Immature natural killer cell (primary cell): ENCODE measurements around the gene CHD9. TPM values are rescaled to one million over a fixed set of nuclear protein-coding genes. Genes with fewer than 3 reads are reported as not detected.
"Not testable (repeated sequence)": the region's sequence is repeated elsewhere in the genome, so short reads cannot be mapped to it uniquely, and the experiment has no call there.

ENCODE experiments used
- DNase-seq, 3 donors: peaks; one replicate each; pipeline ENCODE4 v3.0.0; 2022; ENCODE audit warnings: mixed read lengths in 1 of 3
- H3K27ac Mint-ChIP-seq, 6 donors: one replicate each; pipeline ENCODE4 v1.8.0; 2020; ENCODE audit warnings: mixed read lengths in 6 of 6, mild to moderate bottlenecking in 5 of 6, inconsistent platforms in 4 of 6, moderate library complexity in 3 of 6
- H3K27me3 Mint-ChIP-seq, 3 donors: one replicate each; pipeline ENCODE4 v1.8.0; 2020 to 2021; ENCODE audit warnings: low read depth in 3 of 3, mild to moderate bottlenecking in 3 of 3, mixed read lengths in 3 of 3, moderate library complexity in 3 of 3, inconsistent platforms in 1 of 3
- H3K36me3 Mint-ChIP-seq, 3 donors: one replicate each; pipeline ENCODE4 v1.8.0; 2020; ENCODE audit warnings: mixed read lengths in 3 of 3, inconsistent platforms in 2 of 3, mild to moderate bottlenecking in 2 of 3
- H3K4me1 Mint-ChIP-seq, 2 donors: one replicate each; pipeline ENCODE4 v1.8.0; 2020; ENCODE audit warnings: inconsistent platforms in 2 of 2, mild to moderate bottlenecking in 2 of 2, mixed read lengths in 2 of 2, moderate library complexity in 1 of 2
- H3K4me3 Mint-ChIP-seq, 5 donors: one replicate each; pipeline ENCODE4 v1.8.0; 2020; ENCODE audit warnings: mild to moderate bottlenecking in 5 of 5, mixed read lengths in 5 of 5, inconsistent platforms in 3 of 5, moderate library complexity in 3 of 5
- H3K9me3 Mint-ChIP-seq, 6 donors: one replicate each; pipeline ENCODE4 v1.8.0; 2020; ENCODE audit warnings: mild to moderate bottlenecking in 6 of 6, mixed read lengths in 6 of 6, inconsistent platforms in 4 of 6, moderate library complexity in 3 of 6
- polyA plus RNA-seq, 3 donors: library from polyadenylated mRNA; unstranded; fragments of 300-500 nt; fragmentation: Illumina TruSeq; gene quantifications; one replicate each; pipeline ENCODE4 v1.2.3, GENCODE V29; 2021

CHD9 gene
- polyA plus RNA-seq, 3 donors from 2014 or later = 47.1 to 68.6 (median 48.5) TPM

- peaks cover 10 to 20% (median 14%) of the 10 kb centered on the region in 3 donors for H3K36me3 Mint-ChIP-seq
- H3K4me3 Mint-ChIP-seq = no peak overlapping the region
- no peaks in the 10 kb centered on the region for H3K27me3 Mint-ChIP-seq
- no peak overlapping the region for H3K27ac Mint-ChIP-seq
- peaks cover 0 to 11% of the 10 kb centered on the region in 2 donors for H3K4me1 Mint-ChIP-seq
- no peak for DNase-seq
- no peaks in the 10 kb centered on the region for H3K9me3 Mint-ChIP-seq
Observed at GRCh38 chr16:53153130-53153529, 98.3 kb downstream of the CHD9 start.

- no peaks in the 10 kb centered on the region for H3K4me1 Mint-ChIP-seq
- peaks cover 10 to 20% (median 14%) of the 10 kb centered on the region in 3 donors for H3K36me3 Mint-ChIP-seq
- no peaks in the 10 kb centered on the region for H3K9me3 Mint-ChIP-seq
- no peak overlapping the region for H3K4me3 Mint-ChIP-seq
- H3K27me3 Mint-ChIP-seq = no peaks in the 10 kb centered on the region
- no peak for DNase-seq
- H3K27ac Mint-ChIP-seq = no peak overlapping the region
Observed at GRCh38 chr16:53154513-53154912, 99.7 kb downstream of the CHD9 start.

- DNase-seq = no peak
- Mint-ChIP-seq H3K4me3 (no peak overlapping the region), H3K27ac (no peak overlapping the region), H3K4me1 (peaks cover 2 to 5% of the 10 kb centered on the region in 2 donors), H3K36me3 (peaks cover 10 to 20% (median 14%) of the 10 kb centered on the region in 3 donors), H3K9me3 (no peaks in the 10 kb centered on the region), H3K27me3 (no peaks in the 10 kb centered on the region)
Observed at GRCh38 chr16:53156516-53156915, 101.7 kb downstream of the CHD9 start.

- Mint-ChIP-seq H3K9me3 (no peaks in the 10 kb centered on the region), H3K27ac (no peak overlapping the region), H3K4me3 (no peak overlapping the region), H3K36me3 (peaks cover 10 to 26% (median 18%) of the 10 kb centered on the region in 3 donors), H3K27me3 (no peaks in the 10 kb centered on the region), H3K4me1 (peaks cover 2 to 5% of the 10 kb centered on the region in 2 donors)
- DNase-seq = peak; percentile 42 to 59 (median 50)
Observed at GRCh38 chr16:53159781-53160436, 105.1 kb downstream of the CHD9 start.

GRCh38 chr16:53166099-53166498, 111.3 kb downstream of the CHD9 start:
- no peaks in the 10 kb centered on the region for H3K27me3 Mint-ChIP-seq
- H3K4me1 Mint-ChIP-seq = no peaks in the 10 kb centered on the region
- no peaks in the 10 kb centered on the region for H3K9me3 Mint-ChIP-seq
- H3K27ac Mint-ChIP-seq = no peak overlapping the region
- no peak overlapping the region for H3K4me3 Mint-ChIP-seq
- peaks cover 0 to 6% (median 4%) of the 10 kb centered on the region in 3 donors for H3K36me3 Mint-ChIP-seq
- no peak for DNase-seq

- no peaks in the 10 kb centered on the region for H3K36me3 Mint-ChIP-seq
- H3K9me3 Mint-ChIP-seq = no peaks in the 10 kb centered on the region
- DNase-seq = no peak
- no peak overlapping the region for H3K4me3 Mint-ChIP-seq
- H3K27me3 Mint-ChIP-seq = no peaks in the 10 kb centered on the region
- peaks cover 2 to 7% of the 10 kb centered on the region in 2 donors for H3K4me1 Mint-ChIP-seq
- H3K27ac Mint-ChIP-seq = no peak overlapping the region
Observed at GRCh38 chr16:53168744-53169143, 114.0 kb downstream of the CHD9 start.

GRCh38 chr16:53172517-53172916, 117.7 kb downstream of the CHD9 start:
- Mint-ChIP-seq H3K27me3 (no peaks in the 10 kb centered on the region), H3K4me3 (no peak overlapping the region), H3K36me3 (no peaks in the 10 kb centered on the region), H3K4me1 (peaks cover 4 to 12% of the 10 kb centered on the region in 2 donors), H3K9me3 (no peaks in the 10 kb centered on the region), H3K27ac (no peak overlapping the region)
- DNase-seq = no peak

GRCh38 chr16:53175118-53175517, 120.3 kb downstream of the CHD9 start:
- Mint-ChIP-seq H3K4me3 (no peak overlapping the region), H3K4me1 (peaks cover 4 to 12% of the 10 kb centered on the region in 2 donors), H3K9me3 (no peaks in the 10 kb centered on the region), H3K36me3 (peaks cover 0 to 4% (median 0%) of the 10 kb centered on the region in 3 donors), H3K27me3 (no peaks in the 10 kb centered on the region), H3K27ac (no peak overlapping the region)
- DNase-seq = no peak

- no peak overlapping the region for H3K27ac Mint-ChIP-seq
- peaks cover 4 to 12% of the 10 kb centered on the region in 2 donors for H3K4me1 Mint-ChIP-seq
- H3K4me3 Mint-ChIP-seq = no peak overlapping the region
- DNase-seq = no peak
- H3K27me3 Mint-ChIP-seq = no peaks in the 10 kb centered on the region
- peaks cover 0 to 4% (median 0%) of the 10 kb centered on the region in 3 donors for H3K36me3 Mint-ChIP-seq
- H3K9me3 Mint-ChIP-seq = no peaks in the 10 kb centered on the region
Observed at GRCh38 chr16:53176434-53176833, 121.6 kb downstream of the CHD9 start.

GRCh38 chr16:53183442-53183841, 128.7 kb downstream of the CHD9 start:
- Mint-ChIP-seq H3K4me1 (no peaks in the 10 kb centered on the region), H3K27me3 (peaks cover 0 to 2% (median 0%) of the 10 kb centered on the region in 3 donors), H3K9me3 (peaks cover 0 to 20% (median 10%) of the 10 kb centered on the region in 6 donors), H3K27ac (no peak overlapping the region), H3K4me3 (no peak overlapping the region), H3K36me3 (peaks cover 18 to 30% (median 23%) of the 10 kb centered on the region in 3 donors)
- DNase-seq = no peak

- H3K27me3 Mint-ChIP-seq, H3K27ac Mint-ChIP-seq, DNase-seq, H3K4me1 Mint-ChIP-seq, H3K4me3 Mint-ChIP-seq: not testable (repeated sequence)
- H3K9me3 Mint-ChIP-seq = peaks cover 0 to 20% (median 10%) of the 10 kb centered on the region in 6 donors
- peaks cover 18 to 30% (median 23%) of the 10 kb centered on the region in 3 donors for H3K36me3 Mint-ChIP-seq
Observed at GRCh38 chr16:53185741-53186140, 130.9 kb downstream of the CHD9 start.

- Mint-ChIP-seq H3K4me1 (peaks cover 0 to 4% of the 10 kb centered on the region in 2 donors), H3K36me3 (peaks cover 18 to 30% (median 23%) of the 10 kb centered on the region in 3 donors), H3K27me3 (peaks cover 0 to 2% (median 0%) of the 10 kb centered on the region in 3 donors), H3K4me3 (no peak overlapping the region), H3K27ac (peak overlapping the region in 1 of 6 donors; percentile 5), H3K9me3 (peaks cover 0 to 20% (median 10%) of the 10 kb centered on the region in 6 donors)
- DNase-seq = no peak
Observed at GRCh38 chr16:53187775-53188174, 133.0 kb downstream of the CHD9 start.

- H3K27me3 Mint-ChIP-seq = no peaks in the 10 kb centered on the region
- peaks cover 0 to 6% (median 2%) of the 10 kb centered on the region in 6 donors for H3K9me3 Mint-ChIP-seq
- H3K4me1 Mint-ChIP-seq = peaks cover 0 to 4% of the 10 kb centered on the region in 2 donors
- no peak overlapping the region for H3K4me3 Mint-ChIP-seq
- DNase-seq = no peak
- no peak overlapping the region for H3K27ac Mint-ChIP-seq
- peaks cover 4 to 10% (median 7%) of the 10 kb centered on the region in 3 donors for H3K36me3 Mint-ChIP-seq
Observed at GRCh38 chr16:53191413-53191812, 136.6 kb downstream of the CHD9 start.

- Mint-ChIP-seq H3K4me1 (no peaks in the 10 kb centered on the region), H3K36me3 (peaks cover 0 to 14% (median 4%) of the 10 kb centered on the region in 3 donors), H3K4me3 (no peak overlapping the region), H3K9me3 (peaks cover 0 to 3% (median 0%) of the 10 kb centered on the region in 6 donors), H3K27me3 (peaks cover 0 to 3% (median 0%) of the 10 kb centered on the region in 3 donors), H3K27ac (no peak overlapping the region)
- no peak for DNase-seq
Observed at GRCh38 chr16:53198933-53199332, 144.1 kb downstream of the CHD9 start.
